AG09309 (cell line): Measurements from ENCODE around the gene PALMD.

Source experiments
- DNase-seq: peaks from one replicate; pipeline ENCODE4 v3.0.0-alpha.2; 2010; ENCODE audit warnings: low read depth
- H3K4me3 ChIP-seq: 2 replicates; pipeline ENCODE4 v1.5.1; 2011; ENCODE audit warnings: mild to moderate bottlenecking, low read depth, low read length, moderate library complexity; ENCODE audit not compliant: control insufficient read depth
- CTCF ChIP-seq: IDR thresholded peaks from 2 replicates; pipeline ENCODE4 v1.5.1; 2011; ENCODE audit warnings: mild to moderate bottlenecking, low read depth, low read length, inconsistent platforms; ENCODE audit not compliant: insufficient read depth, control insufficient read depth; ENCODE audit errors: missing control alignments

The PALMD gene

GRCh38 chr1:99675292-99675691 is 29.4 kb downstream of the PALMD start:
- DNase-seq, result no peak
- no peak for TF ChIP-seq CTCF

GRCh38 chr1:99675994-99676393 is 30.1 kb downstream of the PALMD start:
- no peak for TF ChIP-seq CTCF
- no peak overlapping the region for H3K4me3 ChIP-seq
- no peak for DNase-seq

More at GRCh38 chr1:99675292-99675691, 29.4 kb downstream of the PALMD start:
- H3K4me3 ChIP-seq, result no peak overlapping the region

GRCh38 chr1:99676876-99677275 is 31.0 kb downstream of the PALMD start:
- DNase-seq, result no peak
- no peak for TF ChIP-seq CTCF

GRCh38 chr1:99677416-99677815 is 31.5 kb downstream of the PALMD start:
- no peak overlapping the region for H3K4me3 ChIP-seq
- no peak for TF ChIP-seq CTCF
- no peak for DNase-seq

More at GRCh38 chr1:99676876-99677275, 31.0 kb downstream of the PALMD start:
- H3K4me3 ChIP-seq, result no peak overlapping the region

GRCh38 chr1:99680270-99680669 is 34.4 kb downstream of the PALMD start:
- DNase-seq, result no peak
- no peak overlapping the region for H3K4me3 ChIP-seq
- TF ChIP-seq CTCF, result no peak

GRCh38 chr1:99681583-99681982 is 35.7 kb downstream of the PALMD start:
- TF ChIP-seq CTCF, result peak; percentile 1
- DNase-seq, result no peak

GRCh38 chr1:99682291-99682751 is 36.4 kb downstream of the PALMD start:
- no peak for DNase-seq
- no peak for TF ChIP-seq CTCF
- no peak overlapping the region for H3K4me3 ChIP-seq

More at GRCh38 chr1:99681583-99681982, 35.7 kb downstream of the PALMD start:
- H3K4me3 ChIP-seq, result no peak overlapping the region
